ENCODE results near the gene IFNL3. TPM values are rescaled to one million over a fixed set of nuclear protein-coding genes. Genes with fewer than 3 reads are reported as not detected.
"Not testable (repeated sequence)": the region's sequence is repeated elsewhere in the genome, so short reads cannot be mapped to it uniquely, and the experiment has no call there.

IFNL3 gene
- polyA plus RNA-seq, 1 donor (not counting 4 experiments of a cell fraction or from before 2014, with no cell fraction given), result not detected

DNA sequence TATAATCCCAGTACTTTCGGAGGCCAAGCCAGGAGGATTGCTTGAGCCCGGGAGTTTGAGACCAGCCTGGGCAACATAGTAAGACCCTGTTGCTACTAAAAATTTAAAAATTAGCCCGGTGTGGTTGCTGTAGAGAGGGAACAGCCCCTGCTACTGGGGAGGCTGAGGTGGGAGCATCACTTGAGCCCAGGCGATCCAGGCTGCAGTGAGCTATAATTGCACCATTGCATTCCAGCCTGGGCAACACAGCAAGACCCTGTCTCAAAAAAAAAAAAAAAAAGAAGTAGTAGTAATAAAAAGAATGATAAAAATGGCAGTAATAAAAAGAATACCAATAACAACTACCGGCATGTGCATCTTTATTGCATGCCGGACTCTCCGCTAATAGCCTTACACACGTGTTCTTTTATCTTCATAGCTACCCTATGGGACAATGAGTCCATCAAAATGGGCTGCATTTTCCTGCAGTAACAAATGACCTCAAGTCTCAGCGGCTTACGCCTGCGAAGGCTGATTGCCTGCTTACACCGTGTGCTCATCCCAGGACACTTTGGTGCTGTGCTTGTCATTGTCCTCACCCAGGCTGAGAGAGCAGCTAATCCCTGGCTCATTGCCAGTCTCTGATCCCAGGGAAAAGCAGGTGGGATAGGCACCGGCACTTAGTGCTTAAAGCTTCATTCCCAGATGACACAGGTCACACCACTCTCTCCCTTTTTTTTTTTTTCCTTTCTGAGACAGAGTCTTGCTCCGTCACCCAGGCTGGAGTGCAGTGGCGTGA lies 26.4 kb downstream of the IFNL3 start:
- FAIRE-seq (no peak), DNase-seq (ENCODE audit: low read depth, low spot score) (no peak)
- no peak overlapping the region for H2AFZ ChIP-seq (ENCODE audit: control insufficient read depth, low read length)
- dilution Hi-C loops (cut with MboI; ENCODE audit: extremely low pct_ligation_motif_present, low sequenced_read_pairs), result no loop called here
- H3K4me2 ChIP-seq (ENCODE audit: control insufficient read depth, extremely low read depth, insufficient read depth, low read depth, low read length), result no peak overlapping the region
- TF ChIP-seq, protein P1, sequence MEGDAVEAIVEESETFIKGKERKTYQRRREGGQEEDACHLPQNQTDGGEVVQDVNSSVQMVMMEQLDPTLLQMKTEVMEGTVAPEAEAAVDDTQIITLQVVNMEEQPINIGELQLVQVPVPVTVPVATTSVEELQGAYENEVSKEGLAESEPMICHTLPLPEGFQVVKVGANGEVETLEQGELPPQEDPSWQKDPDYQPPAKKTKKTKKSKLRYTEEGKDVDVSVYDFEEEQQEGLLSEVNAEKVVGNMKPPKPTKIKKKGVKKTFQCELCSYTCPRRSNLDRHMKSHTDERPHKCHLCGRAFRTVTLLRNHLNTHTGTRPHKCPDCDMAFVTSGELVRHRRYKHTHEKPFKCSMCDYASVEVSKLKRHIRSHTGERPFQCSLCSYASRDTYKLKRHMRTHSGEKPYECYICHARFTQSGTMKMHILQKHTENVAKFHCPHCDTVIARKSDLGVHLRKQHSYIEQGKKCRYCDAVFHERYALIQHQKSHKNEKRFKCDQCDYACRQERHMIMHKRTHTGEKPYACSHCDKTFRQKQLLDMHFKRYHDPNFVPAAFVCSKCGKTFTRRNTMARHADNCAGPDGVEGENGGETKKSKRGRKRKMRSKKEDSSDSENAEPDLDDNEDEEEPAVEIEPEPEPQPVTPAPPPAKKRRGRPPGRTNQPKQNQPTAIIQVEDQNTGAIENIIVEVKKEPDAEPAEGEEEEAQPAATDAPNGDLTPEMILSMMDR (optimal IDR thresholded peaks at IDR 0.05 in 1 of 3, IDR thresholded peaks at IDR 0.05 in 1 of 3, conservative IDR thresholded peaks at IDR 0.05 in 1 of 3; ENCODE audit: extremely low read depth in 1 of 3, insufficient read depth in 2 of 3, low read length in 3 of 3), result no peak
- TF ChIP-seq EZH2 (IDR thresholded peaks at IDR 0.05; ENCODE audit: low read length), result no peak
- H3K4me1 ChIP-seq (ENCODE audit: control insufficient read depth, extremely low read depth, insufficient read depth, low read length), result no peaks in the 10 kb centered on the region
- no peaks in the 10 kb centered on the region for H3K27me3 ChIP-seq (ENCODE audit: control insufficient read depth, extremely low read depth, insufficient read depth, low read length)
- H3K36me3 ChIP-seq (ENCODE audit: control insufficient read depth in 2 of 2, extremely low read depth in 1 of 2, insufficient read depth in 2 of 2, low read length in 2 of 2), result no peaks in the 10 kb centered on the region
- H3K9me3 ChIP-seq (ENCODE audit: control insufficient read depth, low read depth, low read length), result no peaks in the 10 kb centered on the region
- H3K27ac ChIP-seq (ENCODE audit: control insufficient read depth, insufficient read depth, low read length), result no peak overlapping the region
- no peak overlapping the region for H3K4me3 ChIP-seq (ENCODE audit: control insufficient read depth in 2 of 3, extremely low read depth in 1 of 3, insufficient read depth in 2 of 3, low read depth in 1 of 3, low read length in 3 of 3)
- no peaks in the 10 kb centered on the region for H4K20me1 ChIP-seq (ENCODE audit: control insufficient read depth, extremely low read depth, insufficient read depth, low read length)
- no peaks in the 10 kb centered on the region for H3K9me1 ChIP-seq (ENCODE audit: control insufficient read depth, extremely low read depth, insufficient read depth, low read length)
- no peak overlapping the region for H3K9ac ChIP-seq (ENCODE audit: control insufficient read depth, extremely low read depth, insufficient read depth, low read length)
- no peaks in the 10 kb centered on the region for H3K79me2 ChIP-seq (ENCODE audit: control insufficient read depth, insufficient read depth, low read length)

DNA sequence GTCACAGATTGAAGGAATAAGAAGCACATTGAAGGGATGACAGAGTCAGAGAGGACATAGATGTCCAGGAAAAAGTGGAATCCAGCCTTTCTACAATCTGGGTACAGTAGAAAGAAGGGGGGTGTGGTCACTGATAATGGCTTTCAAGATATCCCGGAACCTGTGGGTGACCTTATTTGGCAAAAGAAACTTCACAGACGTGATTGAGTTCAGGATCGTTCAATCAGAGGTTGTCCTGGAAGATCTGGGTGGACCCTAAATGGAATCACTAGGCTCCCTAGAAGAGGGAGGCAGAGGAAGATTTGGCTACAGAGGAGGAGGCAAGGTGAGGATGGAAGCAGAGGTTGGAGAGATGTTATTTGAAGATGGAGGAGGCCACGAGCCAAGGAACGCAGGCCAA lies 27.7 kb downstream of the IFNL3 start:
- no peak for DNase-seq (ENCODE audit: low read depth, low spot score)
- no peaks in the 10 kb centered on the region for H3K27me3 ChIP-seq (ENCODE audit: control insufficient read depth, extremely low read depth, insufficient read depth, low read length)
- no peak overlapping the region for H3K9ac ChIP-seq (ENCODE audit: control insufficient read depth, extremely low read depth, insufficient read depth, low read length)
- FAIRE-seq, result no peak
- H3K9me3 ChIP-seq (ENCODE audit: control insufficient read depth, low read depth, low read length), result no peaks in the 10 kb centered on the region
- H3K4me3 ChIP-seq (ENCODE audit: control insufficient read depth in 2 of 3, extremely low read depth in 1 of 3, insufficient read depth in 2 of 3, low read depth in 1 of 3, low read length in 3 of 3), result no peak overlapping the region
- no peaks in the 10 kb centered on the region for H3K9me1 ChIP-seq (ENCODE audit: control insufficient read depth, extremely low read depth, insufficient read depth, low read length)
- H2AFZ ChIP-seq (ENCODE audit: control insufficient read depth, low read length), result no peak overlapping the region
- TF ChIP-seq, protein P1 (optimal IDR thresholded peaks at IDR 0.05 in 1 of 3, IDR thresholded peaks at IDR 0.05 in 1 of 3, conservative IDR thresholded peaks at IDR 0.05 in 1 of 3; ENCODE audit: extremely low read depth in 1 of 3, insufficient read depth in 2 of 3, low read length in 3 of 3), result no peak
- TF ChIP-seq EZH2 (IDR thresholded peaks at IDR 0.05; ENCODE audit: low read length), result no peak
- H3K36me3 ChIP-seq (ENCODE audit: control insufficient read depth in 2 of 2, extremely low read depth in 1 of 2, insufficient read depth in 2 of 2, low read length in 2 of 2), result no peaks in the 10 kb centered on the region
- H4K20me1 ChIP-seq (ENCODE audit: control insufficient read depth, extremely low read depth, insufficient read depth, low read length), result no peaks in the 10 kb centered on the region
- dilution Hi-C loops (cut with MboI; ENCODE audit: extremely low pct_ligation_motif_present, low sequenced_read_pairs), result no loop called here
- no peaks in the 10 kb centered on the region for H3K79me2 ChIP-seq (ENCODE audit: control insufficient read depth, insufficient read depth, low read length)
- no peak overlapping the region for H3K27ac ChIP-seq (ENCODE audit: control insufficient read depth, insufficient read depth, low read length)
- no peak overlapping the region for H3K4me2 ChIP-seq (ENCODE audit: control insufficient read depth, extremely low read depth, insufficient read depth, low read depth, low read length)
- no peaks in the 10 kb centered on the region for H3K4me1 ChIP-seq (ENCODE audit: control insufficient read depth, extremely low read depth, insufficient read depth, low read length)

DNA sequence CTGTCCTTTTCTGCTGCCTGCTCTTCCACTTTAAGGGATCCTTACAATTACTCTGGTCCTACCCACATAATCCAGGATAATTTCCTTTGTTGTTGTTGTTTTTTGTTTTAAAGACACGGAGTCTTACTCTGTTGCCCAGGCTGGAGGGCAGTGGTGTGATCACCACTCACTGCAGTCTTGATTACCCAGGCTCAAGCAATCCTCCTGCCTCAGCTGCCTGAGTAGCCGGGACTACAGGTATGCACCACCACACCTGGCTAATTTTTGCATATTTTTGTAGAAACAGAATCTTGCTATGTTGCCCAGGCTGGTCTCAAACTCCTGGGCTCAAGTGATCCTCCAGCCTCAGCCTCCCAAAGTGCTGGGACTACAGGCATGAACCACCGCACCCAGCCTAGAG lies 29.5 kb downstream of the IFNL3 start:
- H2AFZ ChIP-seq (ENCODE audit: control insufficient read depth, low read length); FAIRE-seq; H3K27ac ChIP-seq (ENCODE audit: control insufficient read depth, insufficient read depth, low read length); H3K9ac ChIP-seq (ENCODE audit: control insufficient read depth, extremely low read depth, insufficient read depth, low read length); DNase-seq (ENCODE audit: low read depth, low spot score); H3K9me3 ChIP-seq (ENCODE audit: control insufficient read depth, low read depth, low read length); H4K20me1 ChIP-seq (ENCODE audit: control insufficient read depth, extremely low read depth, insufficient read depth, low read length); H3K4me2 ChIP-seq (ENCODE audit: control insufficient read depth, extremely low read depth, insufficient read depth, low read depth, low read length); H3K36me3 ChIP-seq (ENCODE audit: control insufficient read depth in 2 of 2, extremely low read depth in 1 of 2, insufficient read depth in 2 of 2, low read length in 2 of 2); H3K4me1 ChIP-seq (ENCODE audit: control insufficient read depth, extremely low read depth, insufficient read depth, low read length); H3K79me2 ChIP-seq (ENCODE audit: control insufficient read depth, insufficient read depth, low read length); H3K4me3 ChIP-seq (ENCODE audit: control insufficient read depth in 2 of 3, extremely low read depth in 1 of 3, insufficient read depth in 2 of 3, low read depth in 1 of 3, low read length in 3 of 3); H3K27me3 ChIP-seq (ENCODE audit: control insufficient read depth, extremely low read depth, insufficient read depth, low read length); H3K9me1 ChIP-seq (ENCODE audit: control insufficient read depth, extremely low read depth, insufficient read depth, low read length); dilution Hi-C loops (cut with MboI; ENCODE audit: extremely low pct_ligation_motif_present, low sequenced_read_pairs): not testable (repeated sequence)

All from keratinocyte (primary cell).